ENCODE measurements around the gene FAM98B.

FAM98B gene

GRCh38 chr15:38461066-38461833, 7.3 kb downstream of the FAM98B start:
- peak; percentile 47 to 66 (median 60) for DNase-seq

GRCh38 chr15:38463893-38464292, 10.0 kb downstream of the FAM98B start:
- no peak for DNase-seq

GRCh38 chr15:38464675-38465074, 10.7 kb downstream of the FAM98B start:
- DNase-seq, result no peak

- DNase-seq, result no peak
These were observed 16.9 kb downstream of the FAM98B start for GRCh38 chr15:38470816-38471215.

GRCh38 chr15:38471974-38472373, 18.0 kb downstream of the FAM98B start:
- DNase-seq, result no peak

GRCh38 chr15:38474155-38474757, 20.3 kb downstream of the FAM98B start:
- DNase-seq, result peak; percentile 66 to 78 (median 76)

- no peak for DNase-seq
These were observed 21.4 kb downstream of the FAM98B start for GRCh38 chr15:38475361-38475760.

GRCh38 chr15:38476120-38476519, 22.2 kb downstream of the FAM98B start:
- DNase-seq, result no peak

- DNase-seq, result no peak
These were observed 23.7 kb downstream of the FAM98B start for GRCh38 chr15:38477637-38478036.

- no peak for DNase-seq
These were observed 25.3 kb downstream of the FAM98B start for GRCh38 chr15:38479266-38479665.

- DNase-seq, result peak; percentile 13 to 81 (median 70)
These were observed 25.8 kb downstream of the FAM98B start for GRCh38 chr15:38479756-38480155.

GRCh38 chr15:38481113-38481512, 27.2 kb downstream of the FAM98B start:
- no peak for DNase-seq

GRCh38 chr15:38481761-38482160, 27.8 kb downstream of the FAM98B start:
- DNase-seq, result no peak

- DNase-seq, result no peak
These were observed 28.6 kb downstream of the FAM98B start for GRCh38 chr15:38482572-38482971.

GRCh38 chr15:38486936-38487335, 33.0 kb downstream of the FAM98B start:
- peak; percentile 69 to 95 (median 87) for DNase-seq

GRCh38 chr15:38487378-38487777, 33.5 kb downstream of the FAM98B start:
- no peak for DNase-seq

- no peak for DNase-seq
These were observed 36.5 kb downstream of the FAM98B start for GRCh38 chr15:38490242-38490922.

GRCh38 chr15:38496151-38496550, 42.2 kb downstream of the FAM98B start:
- DNase-seq, result no peak

- DNase-seq, result peak; percentile 52 to 74 (median 56)
These were observed 45.7 kb downstream of the FAM98B start for GRCh38 chr15:38499651-38500050.

- no peak for DNase-seq
These were observed 49.6 kb downstream of the FAM98B start for GRCh38 chr15:38503496-38503895.

- no peak for DNase-seq
These were observed 50.9 kb downstream of the FAM98B start for GRCh38 chr15:38504680-38505467.

GRCh38 chr15:38506997-38507396, 53.1 kb downstream of the FAM98B start:
- no peak for DNase-seq

- no peak for DNase-seq
These were observed 53.6 kb downstream of the FAM98B start for GRCh38 chr15:38507570-38507969.
